SK-N-SH (cell line): Measurements from ENCODE around the gene CYB561. TPM values are rescaled to one million over a fixed set of nuclear protein-coding genes. Genes with fewer than 3 reads are reported as not detected.
A peak's percentile ranks its signal among the peaks of the same experiment; 100 is the strongest.

Experiments used
- CTCF ChIA-PET: fragments of 300-600, 350-600 bp; formaldehyde crosslinking; extraction: SDS; loops from one replicate; lab custom pipeline; 2021; lab: Yijun Ruan, JAX
- POLR2A ChIA-PET: fragments of 350-600 bp; sonication (Branson Sonifier 250); formaldehyde crosslinking; extraction: SDS; loops from one replicate; lab custom pipeline; 2020; ENCODE audit warnings: antibody characterized with exemption, inconsistent platforms; lab: Yijun Ruan, JAX
- DNase-seq: peaks from one replicate; pipeline ENCODE4 v3.0.0; 2012
- H2AFZ ChIP-seq: fragments of 200-600 bp; sonication (generic); 2 replicates; pipeline ENCODE4 v1.8.1; 2016; ENCODE audit warnings: antibody characterized with exemption, mild to moderate bottlenecking, low read depth
- H3F3A ChIP-seq: fragments of 200-600 bp; sonication (generic); replicated peaks from 2 replicates; pipeline ENCODE3; 2016; ENCODE audit warnings: antibody characterized with exemption, mild to moderate bottlenecking; ENCODE audit not compliant: insufficient read depth
- H3K27ac ChIP-seq, 2 experiments: fragments of 200-500 bp in 1 of 2; fragments of 200-600 bp in 1 of 2; sonication (Bioruptor generic) in 1 of 2; sonication (generic), shearing (Covaris generic) in 1 of 2; 2 replicates each; pipeline versions ENCODE4 v1.5.1 to v1.6.1; 2014 to 2016; ENCODE audit warnings: low read depth in 2 of 2, inconsistent platforms in 1 of 2, low read length in 1 of 2, mild to moderate bottlenecking in 1 of 2, mixed read lengths in 1 of 2
- H3K27me3 ChIP-seq: fragments of 200-600 bp; sonication (generic), shearing (Covaris generic); 2 replicates; pipeline ENCODE4 v1.6.1; 2016; ENCODE audit warnings: mixed run types; ENCODE audit not compliant: insufficient read depth
- H3K36me3 ChIP-seq, 2 experiments: fragments of 200-500 bp in 1 of 2; fragments of 200-600 bp in 1 of 2; sonication (Bioruptor generic) in 1 of 2; sonication (generic) in 1 of 2; replicated peaks in 1 of 2; 2 replicates each; pipeline versions ENCODE3 to v1.5.1; 2014 to 2016; ENCODE audit warnings: low read length in 1 of 2, mild to moderate bottlenecking in 1 of 2; ENCODE audit not compliant: insufficient read depth in 2 of 2, control insufficient read depth in 1 of 2
- H3K4me1 ChIP-seq, 2 experiments: fragments of 200-500 bp in 1 of 2; fragments of 200-600 bp in 1 of 2; sonication (Bioruptor generic) in 1 of 2; sonication (generic), shearing (Covaris generic) in 1 of 2; 2 replicates each; pipeline versions ENCODE4 v1.5.1 to v1.6.1; 2014 to 2016; ENCODE audit warnings: low read depth in 1 of 2, low read length in 1 of 2, mixed run types in 1 of 2; ENCODE audit not compliant: insufficient read depth in 2 of 2, control insufficient read depth in 1 of 2
- H3K4me2 ChIP-seq: fragments of 200-600 bp; sonication (generic), shearing (Covaris generic); 2 replicates; pipeline ENCODE4 v1.6.1; 2017; ENCODE audit warnings: mixed run types
- H3K4me3 ChIP-seq, 2 experiments: fragments of 200-500 bp in 1 of 2; fragments of 200-600 bp in 1 of 2; sonication (Bioruptor generic) in 1 of 2; sonication (generic), shearing (Covaris generic) in 1 of 2; 2 replicates each; pipeline versions ENCODE4 v1.5.1 to v1.8.1; 2014 to 2016; ENCODE audit warnings: low read depth in 2 of 2, inconsistent platforms in 1 of 2, low read length in 1 of 2, mild to moderate bottlenecking in 1 of 2, mixed read lengths in 1 of 2, moderate library complexity in 1 of 2
- H3K79me2 ChIP-seq: fragments of 200-600 bp; sonication (generic); 2 replicates; pipeline ENCODE4 v1.8.1; 2017; ENCODE audit warnings: mild to moderate bottlenecking; ENCODE audit not compliant: insufficient read depth
- H3K9ac ChIP-seq: fragments of 200-600 bp; sonication (generic); 2 replicates; pipeline ENCODE4 v1.6.1; 2017; ENCODE audit warnings: mixed run types
- H3K9me2 ChIP-seq: fragments of 200-600 bp; sonication (generic); 2 replicates; pipeline ENCODE4 v1.6.1; 2017; ENCODE audit warnings: mixed run types
- H3K9me3 ChIP-seq: fragments of 200-600 bp; sonication (generic); 2 replicates; pipeline ENCODE4 v1.6.1; 2017; ENCODE audit warnings: mixed run types, mild to moderate bottlenecking, moderate library complexity
- H4K20me1 ChIP-seq: fragments of 200-600 bp; sonication (generic); 2 replicates; pipeline ENCODE4 v1.6.1; 2017; ENCODE audit warnings: mild to moderate bottlenecking, mixed run types; ENCODE audit not compliant: insufficient read depth
- EP300 ChIP-seq, 2 experiments: IDR thresholded peaks; 2 replicates each; pipeline versions ENCODE4 v1.4.0 to v1.6.1; 2012; ENCODE audit warnings: borderline replicate concordance in 1 of 2, low read depth in 1 of 2, low read length in 1 of 2
- FOXJ3 ChIP-seq: sonication (generic); formaldehyde crosslinking; IDR thresholded peaks from 2 replicates; pipeline ENCODE4 v1.5.1; 2020; ENCODE audit warnings: mild to moderate bottlenecking, missing genetic modification reagents
- FOXM1 ChIP-seq: IDR thresholded peaks from 2 replicates; pipeline ENCODE4 v1.4.0; 2012; ENCODE audit warnings: low read depth, mild to moderate bottlenecking
- GATA2 ChIP-seq: sonication (generic); formaldehyde crosslinking; IDR thresholded peaks from 2 replicates; pipeline ENCODE4 v1.5.0; 2020; ENCODE audit warnings: mild to moderate bottlenecking, missing genetic modification reagents
- JUND ChIP-seq: IDR thresholded peaks from 2 replicates; pipeline ENCODE4 v1.4.0; 2012
- RAD21 ChIP-seq: IDR thresholded peaks from 2 replicates; pipeline ENCODE4 v1.6.1; 2012; ENCODE audit warnings: mild to moderate bottlenecking, low read length
- RCOR1 ChIP-seq: fragments of 150-350 bp; IDR thresholded peaks from 2 replicates; pipeline ENCODE4 v1.6.1; 2017; ENCODE audit warnings: antibody characterized with exemption, low read length
- RFX5 ChIP-seq: IDR thresholded peaks from 2 replicates; pipeline ENCODE4 v1.6.1; 2012; ENCODE audit warnings: mild to moderate bottlenecking, improper control_type of control experiment, low read length
- RXRA ChIP-seq: IDR thresholded peaks from 2 replicates; pipeline ENCODE4 v1.4.0; 2012; ENCODE audit warnings: low read depth, mild to moderate bottlenecking, borderline replicate concordance
- TAF1 ChIP-seq: IDR thresholded peaks from 2 replicates; pipeline ENCODE4 v1.6.1; 2012; ENCODE audit warnings: low read depth, mild to moderate bottlenecking, low read length, moderate library complexity, borderline replicate concordance
- TCF12 ChIP-seq: IDR thresholded peaks from 2 replicates; pipeline ENCODE4 v1.4.0; 2012
- TEAD4 ChIP-seq: IDR thresholded peaks from 2 replicates; pipeline ENCODE4 v1.4.0; 2012; ENCODE audit warnings: mild to moderate bottlenecking, borderline replicate concordance; ENCODE audit not compliant: insufficient read depth
- WGBS: methylation state at CpG from one replicate; pipeline ENCODE4 v1.1.6; 2017; ENCODE audit warnings: low lambda C conversion rate; 5-methylcytosine and 5-hydroxymethylcytosine counted together
- polyA plus RNA-seq, 3 experiments: library from polyadenylated mRNA; depleted of rRNA; stranded (reverse); fragments of >200 nt; gene quantifications; 2 replicates each; pipeline ENCODE4 v1.2.3, GENCODE V29; 2012
- TF ChIP-seq, protein P1 (sequence below): IDR thresholded peaks from 2 replicates; pipeline ENCODE4 v1.4.0; 2012; ENCODE audit warnings: low read depth
- TF ChIP-seq, protein P2 (sequence below): fragments of 200-600 bp; sonication (generic); IDR thresholded peaks from 2 replicates; pipeline ENCODE4 v1.6.1; 2017; ENCODE audit warnings: antibody characterized with exemption, mild to moderate bottlenecking, moderate library complexity
- TF ChIP-seq, protein P3 (sequence below): fragments of 150-350 bp; IDR thresholded peaks from 2 replicates; pipeline ENCODE4 v1.6.1; 2017; ENCODE audit warnings: antibody characterized with exemption, low read length, low read depth, borderline replicate concordance

Gene CYB561
- polyA plus RNA-seq, 1 of the 3 experiments (the other 2 are of a cell fraction), result 28.3 TPM

DNA sequence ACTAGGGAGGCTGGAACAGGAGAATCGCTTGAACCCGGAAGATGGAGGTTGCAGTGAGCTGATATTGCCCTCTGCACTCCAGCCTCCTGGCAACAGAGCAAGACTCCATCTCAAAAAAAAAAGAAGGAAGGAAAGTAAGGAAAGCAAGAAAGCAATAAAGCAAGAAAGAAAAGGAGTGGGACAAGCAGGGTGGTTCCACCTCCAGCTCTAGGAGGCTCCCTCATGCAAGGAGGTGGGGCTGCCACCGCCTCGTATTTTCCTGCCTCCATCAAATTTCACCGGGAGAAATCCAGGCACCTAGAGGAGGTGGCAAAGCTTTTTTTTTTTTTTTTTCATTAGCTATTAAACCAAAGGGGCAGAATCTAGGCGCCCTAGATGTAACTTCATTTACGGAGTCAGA, 1.0 kb downstream of the CYB561 start:
- Histone ChIP-seq H3K27ac (peak overlapping the region in 1 of 2 experiments; percentile 99; a peak in 2 of 4 replicates), H3K36me3 (no peaks in the 10 kb centered on the region), H3K9me2 (no peaks in the 10 kb centered on the region), H3K27me3 (no peaks in the 10 kb centered on the region), H3K9me3 (no peaks in the 10 kb centered on the region), H3K4me2 (peak overlapping the region; percentile 80), H4K20me1 (no peaks in the 10 kb centered on the region), H2AFZ (peak overlapping the region; percentile 92; the same call in 1 of the 2 replicates), H3K79me2 (no peaks in the 10 kb centered on the region; the same call in 1 of the 2 replicates), H3K4me3 (peak overlapping the region in 1 of 2 experiments; percentile 56; a peak in 3 of 4 replicates), H3K9ac (peak overlapping the region; percentile 71; the same call in 1 of the 2 replicates), H3F3A (peaks cover 39% of the 10 kb centered on the region), H3K4me1 (peaks cover 5 to 73% of the 10 kb centered on the region in 2 experiments; a peak in 3 of 4 replicates)
- ChIA-PET POLR2A (interaction anchor here (0.6 to 10.2 kb wide), 10 partner anchors 8 to 380 kb away, joined by 3 to 572 read pairs (median 14); partner anchors contain the start of genes ACE, DCAF7 and KCNH6), CTCF (interaction anchor here (0.6 to 27.2 kb wide), 14 partner anchors 9 to 680 kb away, joined by 3 to 827 read pairs (median 4); partner anchors contain the start of genes ACE, KCNH6, MAP3K3 and TACO1)
- no peak for TF ChIP-seq FOXJ3 (CRISPR knock-in tag)
- no peak for TF ChIP-seq TEAD4
- no peak for TF ChIP-seq RXRA
- TF ChIP-seq TCF12, result no peak
- WGBS, result 71% methylated on average over 7 of the region's 7 CpGs
- DNase-seq, result peak; percentile 52

DNA sequence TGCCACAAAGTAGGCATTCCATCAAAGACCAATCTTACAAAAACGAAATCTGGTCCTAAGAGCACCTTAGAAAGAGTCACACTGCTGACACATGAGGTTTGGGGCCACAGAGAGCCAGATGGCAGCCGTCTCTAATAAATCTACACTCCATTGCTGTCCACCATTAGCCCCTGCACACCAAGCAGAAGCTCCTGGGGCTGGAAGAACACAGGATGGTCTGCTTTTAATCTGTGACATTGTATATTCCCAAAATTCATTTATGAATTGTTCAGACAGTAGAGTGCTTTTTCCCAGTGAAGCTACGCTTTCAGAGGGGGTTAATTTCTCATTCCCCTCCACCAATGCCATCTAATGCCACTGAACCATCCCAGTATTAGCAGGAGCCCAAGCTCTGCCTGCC, 1.6 kb downstream of the CYB561 start:
- ChIA-PET POLR2A (interaction anchor here (0.6 to 10.2 kb wide), 12 partner anchors 8 to 381 kb away, joined by 3 to 572 read pairs (median 9); partner anchors contain the start of genes ACE, CCDC47, DCAF7 and KCNH6), CTCF (interaction anchor here (0.8 to 27.2 kb wide), 11 partner anchors 10 to 169 kb away, joined by 3 to 827 read pairs (median 5); partner anchors contain the start of genes ACE, MAP3K3 and TACO1)
- WGBS, result 71% methylated on average over 3 of the region's 3 CpGs

DNA sequence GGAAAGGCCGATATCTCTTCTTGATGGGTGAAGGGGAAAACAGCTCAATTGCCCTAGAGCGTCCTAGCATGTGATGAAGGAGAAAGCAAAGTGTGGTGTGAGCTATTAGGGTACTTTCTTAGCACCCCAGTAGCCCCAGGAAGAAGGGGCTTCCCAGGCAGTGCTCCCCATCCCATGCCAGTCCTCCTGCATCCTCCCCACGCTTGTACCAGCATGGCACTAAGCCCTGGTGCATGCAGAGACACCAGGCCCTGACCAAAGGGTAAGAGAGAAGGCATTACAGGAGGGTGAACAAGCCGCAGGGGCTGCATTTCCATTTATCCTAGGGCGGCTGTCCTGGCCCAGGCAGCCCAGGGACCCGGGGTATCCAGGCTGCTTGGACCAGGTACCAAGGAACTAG, 3.1 kb downstream of the CYB561 start:
- Histone ChIP-seq H3K36me3 (no peaks in the 10 kb centered on the region), H3K4me1 (peaks cover 6 to 88% of the 10 kb centered on the region in 2 experiments; a peak in 3 of 4 replicates), H3K9me2 (no peaks in the 10 kb centered on the region), H3F3A (peaks cover 48% of the 10 kb centered on the region), H3K9ac (no peak overlapping the region), H3K4me3 (no peak overlapping the region), H4K20me1 (no peaks in the 10 kb centered on the region), H2AFZ (no peak overlapping the region), H3K4me2 (no peak overlapping the region), H3K79me2 (peaks cover 10% of the 10 kb centered on the region; the same call in 1 of the 2 replicates), H3K27me3 (no peaks in the 10 kb centered on the region), H3K9me3 (no peaks in the 10 kb centered on the region), H3K27ac (peak overlapping the region; percentile 50 to 99; a peak in 3 of 4 replicates)
- DNase-seq, result peak; percentile 69
- ChIA-PET POLR2A (interaction anchor here (0.6 to 10.2 kb wide), 22 partner anchors 10 to 257 kb away, joined by 3 to 572 read pairs (median 5); partner anchors contain the start of genes ACE, DCAF7, KCNH6 and LIMD2), CTCF (interaction anchor here (0.9 to 27.2 kb wide), 12 partner anchors 11 to 257 kb away, joined by 3 to 827 read pairs (median 12); partner anchors contain the start of genes ACE, DCAF7, LIMD2 and MAP3K3)
- WGBS, result 55% methylated on average over 6 of the region's 6 CpGs
- TF ChIP-seq RCOR1 (no peak; the same call in 1 of the 2 replicates), TAF1 (no peak), GATA2 (CRISPR knock-in tag) (peak; percentile 64), FOXJ3 (CRISPR knock-in tag) (0 out of 2 replicates have a peak, but pooled peaks have one; percentile 5), JUND (no peak)
- TF ChIP-seq, protein P1, sequence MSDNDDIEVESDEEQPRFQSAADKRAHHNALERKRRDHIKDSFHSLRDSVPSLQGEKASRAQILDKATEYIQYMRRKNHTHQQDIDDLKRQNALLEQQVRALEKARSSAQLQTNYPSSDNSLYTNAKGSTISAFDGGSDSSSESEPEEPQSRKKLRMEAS, result no peak
- TF ChIP-seq, protein P2, sequence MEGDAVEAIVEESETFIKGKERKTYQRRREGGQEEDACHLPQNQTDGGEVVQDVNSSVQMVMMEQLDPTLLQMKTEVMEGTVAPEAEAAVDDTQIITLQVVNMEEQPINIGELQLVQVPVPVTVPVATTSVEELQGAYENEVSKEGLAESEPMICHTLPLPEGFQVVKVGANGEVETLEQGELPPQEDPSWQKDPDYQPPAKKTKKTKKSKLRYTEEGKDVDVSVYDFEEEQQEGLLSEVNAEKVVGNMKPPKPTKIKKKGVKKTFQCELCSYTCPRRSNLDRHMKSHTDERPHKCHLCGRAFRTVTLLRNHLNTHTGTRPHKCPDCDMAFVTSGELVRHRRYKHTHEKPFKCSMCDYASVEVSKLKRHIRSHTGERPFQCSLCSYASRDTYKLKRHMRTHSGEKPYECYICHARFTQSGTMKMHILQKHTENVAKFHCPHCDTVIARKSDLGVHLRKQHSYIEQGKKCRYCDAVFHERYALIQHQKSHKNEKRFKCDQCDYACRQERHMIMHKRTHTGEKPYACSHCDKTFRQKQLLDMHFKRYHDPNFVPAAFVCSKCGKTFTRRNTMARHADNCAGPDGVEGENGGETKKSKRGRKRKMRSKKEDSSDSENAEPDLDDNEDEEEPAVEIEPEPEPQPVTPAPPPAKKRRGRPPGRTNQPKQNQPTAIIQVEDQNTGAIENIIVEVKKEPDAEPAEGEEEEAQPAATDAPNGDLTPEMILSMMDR, result no peak
- TF ChIP-seq, protein P3, sequence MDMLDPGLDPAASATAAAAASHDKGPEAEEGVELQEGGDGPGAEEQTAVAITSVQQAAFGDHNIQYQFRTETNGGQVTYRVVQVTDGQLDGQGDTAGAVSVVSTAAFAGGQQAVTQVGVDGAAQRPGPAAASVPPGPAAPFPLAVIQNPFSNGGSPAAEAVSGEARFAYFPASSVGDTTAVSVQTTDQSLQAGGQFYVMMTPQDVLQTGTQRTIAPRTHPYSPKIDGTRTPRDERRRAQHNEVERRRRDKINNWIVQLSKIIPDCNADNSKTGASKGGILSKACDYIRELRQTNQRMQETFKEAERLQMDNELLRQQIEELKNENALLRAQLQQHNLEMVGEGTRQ, result no peak

More for the DNA sequence above, 1.6 kb downstream of the CYB561 start:
- H3K4me1 ChIP-seq, result peaks cover 6 to 77% of the 10 kb centered on the region in 2 experiments; a peak in 3 of 4 replicates
- H3K4me2 ChIP-seq, result no peak overlapping the region
- no peak overlapping the region for H3K9ac ChIP-seq
- H4K20me1 ChIP-seq, result no peaks in the 10 kb centered on the region
- H3K4me3 ChIP-seq, result peak overlapping the region in 1 of 2 experiments; percentile 56; a peak in 1 of 4 replicates
- peaks cover 45% of the 10 kb centered on the region for H3F3A ChIP-seq
- H3K9me2 ChIP-seq, result no peaks in the 10 kb centered on the region
- TF ChIP-seq RFX5 (no peak), RAD21 (0 out of 2 replicates have a peak, but pooled peaks have one; percentile 12), EP300 (IDR thresholded peaks at IDR 0.05; ENCODE audit: borderline replicate concordance in 1 of 2, low read depth in 1 of 2, low read length in 1 of 2) (peak in 1 of 2 experiments; percentile 53; a peak in 1 of 4 replicates), FOXM1 (no peak), RCOR1 (peak; percentile 54; the same call in 1 of the 2 replicates)
- no peak overlapping the region for H2AFZ ChIP-seq
- H3K79me2 ChIP-seq, result no peaks in the 10 kb centered on the region; the same call in 1 of the 2 replicates
- H3K27me3 ChIP-seq, result no peaks in the 10 kb centered on the region
- no peak for DNase-seq
- H3K9me3 ChIP-seq, result no peaks in the 10 kb centered on the region
- H3K36me3 ChIP-seq, result no peaks in the 10 kb centered on the region
- peak overlapping the region in 1 of 2 experiments; percentile 99; a peak in 2 of 4 replicates for H3K27ac ChIP-seq
